Breast epithelium (tissue), 3 donors: ENCODE results near the gene SLC38A10.

Experiments
- CTCF ChIP-seq, 3 donors: fragments of 450-650 bp; IDR thresholded peaks; one replicate each; pipeline ENCODE4 v1.5.1; 2016 to 2017; ENCODE audit warnings: antibody characterized with exemption in 3 of 3, mild to moderate bottlenecking in 3 of 3, moderate library complexity in 3 of 3
- POLR2A ChIP-seq: fragments of 450-650 bp; IDR thresholded peaks from one replicate; pipeline ENCODE4 v1.6.1; 2016; ENCODE audit warnings: antibody characterized with exemption, mild to moderate bottlenecking, moderate library complexity
- POLR2AphosphoS5 ChIP-seq, 3 donors: sonication (generic); formaldehyde crosslinking; IDR thresholded peaks; one replicate each; pipeline ENCODE4 v1.6.1; 2017; ENCODE audit warnings: antibody characterized with exemption in 3 of 3

DNA sequence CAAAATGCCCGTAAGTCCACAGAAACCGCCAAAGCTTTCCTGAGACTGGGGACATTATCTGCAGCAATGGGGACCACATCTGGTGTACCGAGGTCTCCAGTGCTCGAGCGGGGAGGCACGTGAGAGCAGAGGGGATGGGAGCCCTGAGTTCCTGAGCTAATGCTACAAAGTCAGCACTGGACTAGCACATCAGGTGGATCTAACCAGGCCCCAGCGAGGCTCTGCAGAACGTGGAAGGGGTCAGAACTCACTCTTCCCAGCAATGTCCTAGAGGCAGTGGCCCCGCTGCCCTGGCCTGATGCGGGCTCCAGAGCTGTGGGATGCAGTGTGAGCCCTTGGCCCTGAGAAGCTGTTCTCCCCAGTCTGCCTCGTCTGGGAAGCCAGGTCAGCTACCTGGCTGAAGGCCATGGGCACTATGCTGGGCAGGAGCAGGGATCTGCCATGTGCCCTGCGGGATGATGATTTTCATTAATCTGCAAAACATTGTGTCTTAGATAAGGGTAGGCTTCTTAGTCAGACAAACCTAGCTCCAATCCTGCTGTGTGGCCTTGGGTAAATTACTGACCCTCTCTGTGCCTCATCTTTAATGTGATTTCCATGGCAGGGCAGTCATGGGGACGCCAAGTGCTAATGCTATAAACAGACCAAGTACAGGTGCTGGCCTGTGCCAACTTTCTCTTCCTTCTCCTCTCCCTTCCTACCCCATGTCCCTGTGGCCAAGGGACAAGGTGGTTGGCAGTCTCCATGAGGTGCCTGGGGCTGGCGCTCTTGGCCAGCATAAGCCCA lies 40.1 kb upstream of the SLC38A10 start:
- no peak for TF ChIP-seq POLR2AphosphoS5 (IDR thresholded peaks at IDR 0.05)
- no peak for TF ChIP-seq CTCF (IDR thresholded peaks at IDR 0.05)
- TF ChIP-seq POLR2A = no peak
